GM19240 (cell line): ENCODE measurements around the gene UBXN10.

Experiments
- DNase-seq: peaks from one replicate; pipeline ENCODE4 v3.0.0; 2011; ENCODE audit warnings: low spot score; ENCODE audit not compliant: insufficient read length

The UBXN10 gene

DNA sequence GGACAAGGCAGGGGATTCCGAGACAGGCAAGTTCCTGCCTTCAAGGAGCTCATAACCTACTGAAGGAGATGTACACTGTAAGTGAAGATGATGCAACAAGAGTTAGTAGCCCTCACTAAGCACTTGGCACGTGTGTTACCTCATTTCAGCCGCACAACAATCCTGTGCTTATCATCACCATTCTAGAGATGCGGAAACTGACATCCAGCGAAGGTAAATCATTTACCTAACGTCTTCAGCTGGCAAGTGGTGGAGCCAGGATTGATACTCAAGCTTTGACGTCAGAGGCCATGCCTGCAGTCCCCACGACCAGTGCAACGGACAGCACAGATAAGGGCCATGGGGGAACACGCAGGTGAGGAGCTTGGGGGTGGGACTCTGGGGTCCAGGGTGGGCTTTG lies 2.9 kb upstream of the UBXN10 start:
- DNase-seq, result no peak

DNA sequence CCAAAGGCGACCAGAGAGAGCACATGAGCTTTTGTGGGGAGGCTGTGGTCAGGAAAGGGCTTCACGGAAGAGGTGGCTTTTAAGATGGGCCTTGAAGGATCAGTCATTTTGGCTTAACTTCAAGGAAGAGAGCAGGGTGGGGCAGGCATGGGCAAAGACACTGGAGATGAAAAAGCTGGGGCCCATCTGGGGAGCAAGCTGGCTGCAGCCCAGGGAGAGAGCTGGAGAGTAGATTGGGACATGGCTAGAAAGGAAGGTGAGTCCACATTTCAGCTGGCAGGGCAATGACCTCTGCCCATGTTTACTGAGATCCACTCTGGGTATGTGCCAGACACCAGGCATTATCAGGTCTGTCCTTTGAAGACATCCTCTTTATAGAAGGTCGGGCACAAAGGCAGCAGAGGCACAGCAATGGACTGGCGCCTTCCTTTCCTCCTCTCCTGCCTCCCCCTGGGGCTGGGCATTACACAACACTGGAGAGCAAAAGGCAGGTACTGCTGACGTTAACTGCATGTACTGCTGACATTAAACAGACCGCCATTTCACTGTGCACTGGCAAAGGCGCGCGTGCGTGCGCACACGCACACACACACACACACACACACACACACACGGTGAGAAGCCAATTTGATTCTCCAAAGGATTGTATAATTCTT lies 2.2 kb upstream of the UBXN10 start:
- no peak for DNase-seq

DNA sequence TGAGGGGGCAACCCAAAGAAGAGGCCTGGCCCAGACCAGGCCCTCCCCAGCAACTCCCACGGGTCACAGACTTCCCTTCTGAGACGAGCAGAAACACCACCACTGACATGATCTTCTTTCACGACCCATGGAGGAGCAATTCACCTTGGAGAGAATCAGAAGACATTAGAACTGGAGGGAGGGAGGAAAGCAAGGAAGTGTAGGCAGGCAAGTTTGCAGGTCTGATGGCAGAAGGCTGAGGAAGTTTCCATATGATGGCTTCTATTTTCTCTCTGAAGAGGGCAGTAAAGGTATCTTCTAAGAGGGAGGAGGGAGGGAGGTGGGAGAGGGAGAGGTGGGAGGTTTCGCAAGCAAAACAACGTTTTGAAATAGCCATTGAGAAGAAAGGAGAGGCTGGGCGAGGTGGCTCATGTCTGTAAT lies 1.4 kb upstream of the UBXN10 start:
- no peak for DNase-seq

DNA sequence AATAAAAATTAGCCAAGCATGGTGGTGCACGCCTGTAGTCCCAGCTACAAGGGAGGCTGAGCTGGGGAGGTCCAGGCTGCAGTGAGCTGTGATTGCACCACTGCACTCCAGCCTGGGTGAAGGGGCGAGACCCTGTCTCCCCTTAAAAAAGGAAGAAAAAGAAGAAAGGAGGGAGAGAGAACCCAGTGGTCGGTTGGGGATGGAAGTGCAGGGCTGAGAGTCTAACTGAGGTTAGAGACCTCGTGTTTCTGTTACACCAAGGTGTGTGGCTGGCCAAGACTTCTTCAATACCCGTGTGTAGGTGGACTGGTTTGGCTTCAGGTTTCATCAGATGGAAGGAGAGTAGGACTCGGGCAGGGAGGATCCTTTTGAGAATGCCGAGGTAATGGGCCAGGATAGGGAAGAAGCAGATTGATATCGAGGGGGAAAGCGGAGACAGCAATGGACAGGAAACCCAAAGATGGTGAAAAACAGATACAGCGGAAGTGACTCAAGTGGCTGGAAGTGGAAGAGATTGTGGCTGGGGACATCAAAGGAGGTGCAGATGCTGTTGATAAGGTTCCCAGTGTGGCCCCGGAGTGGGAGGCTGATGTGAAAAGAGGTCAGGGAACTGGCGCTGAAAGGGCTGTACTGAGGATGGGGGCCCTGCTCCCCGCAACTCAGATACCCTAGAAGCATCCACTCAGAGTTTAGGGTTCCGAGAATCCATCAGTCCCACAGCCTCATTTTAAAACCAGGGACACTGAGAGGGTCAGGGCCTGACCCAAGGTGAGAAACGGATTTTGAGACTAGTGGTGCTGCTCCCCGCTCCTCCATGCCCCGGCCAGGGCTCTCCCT lies 681 bp upstream of the UBXN10 start:
- DNase-seq, result no peak

DNA sequence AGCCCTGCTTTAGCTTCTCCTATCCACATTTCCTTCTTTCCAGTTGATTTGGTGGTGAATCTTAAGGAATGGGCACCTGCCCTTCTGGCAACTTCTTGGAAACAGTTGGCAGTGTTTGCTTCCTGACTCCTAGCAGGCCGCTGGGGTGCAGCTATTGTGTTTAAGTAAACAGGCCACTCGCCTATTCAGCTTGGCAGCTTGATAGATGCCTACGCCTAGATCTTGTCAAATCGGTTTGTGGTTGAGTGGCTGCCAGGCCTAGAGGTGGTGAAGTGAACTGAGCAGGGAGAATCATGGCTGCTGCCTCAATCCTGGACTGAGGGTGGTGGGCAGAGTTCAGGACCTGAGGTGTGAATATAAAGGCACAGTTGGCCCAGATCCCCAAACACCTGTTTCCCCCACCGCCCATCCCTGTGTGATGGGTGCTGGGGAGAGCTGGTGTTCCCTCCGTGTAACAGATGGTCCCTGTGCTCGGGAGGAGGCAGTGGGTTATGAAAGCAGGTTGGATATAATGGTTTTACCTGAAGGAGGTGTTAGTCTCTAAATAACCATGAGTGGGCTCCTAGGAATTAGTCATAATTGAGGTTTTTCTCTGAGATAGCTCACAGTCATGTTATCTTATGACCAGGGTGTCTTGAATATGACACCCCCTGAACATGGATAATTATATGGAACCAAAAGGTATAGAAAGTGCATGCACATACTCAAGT lies 1.4 kb downstream of the UBXN10 start:
- DNase-seq, result no peak

DNA sequence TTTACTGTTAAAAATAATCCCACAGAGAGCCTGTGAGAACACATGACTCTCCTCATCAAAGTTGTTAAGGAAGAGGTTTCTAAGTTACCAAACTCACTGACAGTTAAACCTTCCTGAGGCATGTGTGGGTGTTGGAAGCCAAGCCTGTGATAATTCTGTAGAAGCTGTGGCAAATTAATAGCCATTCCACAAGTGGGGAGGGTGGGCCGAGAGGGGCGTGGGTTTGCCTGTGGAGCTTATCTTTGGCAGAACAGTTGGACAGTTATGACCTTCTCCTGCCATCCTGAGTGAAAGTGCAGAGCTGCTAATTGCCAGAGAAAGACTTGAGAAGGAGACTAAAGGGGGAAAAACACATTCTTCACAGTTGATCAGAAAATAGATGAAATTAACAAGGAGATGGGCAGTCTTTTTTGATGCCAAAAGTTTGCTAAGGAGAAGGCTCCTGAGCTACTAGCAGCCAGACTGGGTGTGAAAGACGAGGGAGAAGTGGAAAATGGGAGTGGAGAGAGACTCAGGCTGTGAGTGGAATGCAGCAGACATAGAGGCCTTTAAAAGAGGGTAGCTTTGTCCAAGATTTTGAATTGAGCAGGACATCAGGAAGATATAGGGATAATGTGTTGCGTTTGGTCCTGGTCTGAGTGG lies 2.0 kb downstream of the UBXN10 start:
- no peak for DNase-seq

DNA sequence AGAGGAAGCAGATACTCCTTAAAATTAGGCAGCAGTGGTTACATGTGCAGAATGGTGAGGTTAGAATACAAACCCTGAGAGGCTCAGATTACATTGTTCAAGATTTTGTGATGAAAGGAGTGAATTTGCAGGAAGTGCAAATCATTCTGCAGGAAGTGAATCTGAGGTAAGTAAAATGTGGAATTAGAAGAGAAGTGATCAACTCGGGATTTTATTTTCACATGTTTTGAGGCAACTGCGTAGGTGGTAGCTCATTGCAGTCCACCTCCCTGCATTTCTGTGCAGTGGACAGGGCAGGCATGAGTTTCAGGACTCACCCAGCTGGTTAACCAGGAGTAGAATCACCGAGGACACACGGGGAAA lies 2.5 kb downstream of the UBXN10 start:
- no peak for DNase-seq

DNA sequence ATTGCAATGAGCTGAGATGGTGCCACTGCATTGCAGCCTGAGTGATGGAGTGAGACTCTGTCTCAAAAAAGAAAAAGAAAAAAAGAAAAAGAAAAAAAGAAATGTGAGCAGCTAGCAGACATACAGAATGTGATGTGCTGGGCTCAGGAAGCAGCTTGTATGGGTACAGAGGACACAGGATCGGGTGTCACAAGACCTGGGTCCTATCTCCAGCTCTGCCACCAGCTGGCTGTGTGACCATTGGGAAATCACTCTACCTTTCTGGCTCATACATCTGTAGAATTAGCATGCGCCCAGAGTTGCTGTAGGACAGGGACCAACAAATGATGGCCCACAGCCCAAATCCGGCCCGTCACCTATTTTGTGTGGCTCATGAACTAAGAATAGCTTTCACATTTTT lies 3.8 kb downstream of the UBXN10 start:
- DNase-seq, result no peak

DNA sequence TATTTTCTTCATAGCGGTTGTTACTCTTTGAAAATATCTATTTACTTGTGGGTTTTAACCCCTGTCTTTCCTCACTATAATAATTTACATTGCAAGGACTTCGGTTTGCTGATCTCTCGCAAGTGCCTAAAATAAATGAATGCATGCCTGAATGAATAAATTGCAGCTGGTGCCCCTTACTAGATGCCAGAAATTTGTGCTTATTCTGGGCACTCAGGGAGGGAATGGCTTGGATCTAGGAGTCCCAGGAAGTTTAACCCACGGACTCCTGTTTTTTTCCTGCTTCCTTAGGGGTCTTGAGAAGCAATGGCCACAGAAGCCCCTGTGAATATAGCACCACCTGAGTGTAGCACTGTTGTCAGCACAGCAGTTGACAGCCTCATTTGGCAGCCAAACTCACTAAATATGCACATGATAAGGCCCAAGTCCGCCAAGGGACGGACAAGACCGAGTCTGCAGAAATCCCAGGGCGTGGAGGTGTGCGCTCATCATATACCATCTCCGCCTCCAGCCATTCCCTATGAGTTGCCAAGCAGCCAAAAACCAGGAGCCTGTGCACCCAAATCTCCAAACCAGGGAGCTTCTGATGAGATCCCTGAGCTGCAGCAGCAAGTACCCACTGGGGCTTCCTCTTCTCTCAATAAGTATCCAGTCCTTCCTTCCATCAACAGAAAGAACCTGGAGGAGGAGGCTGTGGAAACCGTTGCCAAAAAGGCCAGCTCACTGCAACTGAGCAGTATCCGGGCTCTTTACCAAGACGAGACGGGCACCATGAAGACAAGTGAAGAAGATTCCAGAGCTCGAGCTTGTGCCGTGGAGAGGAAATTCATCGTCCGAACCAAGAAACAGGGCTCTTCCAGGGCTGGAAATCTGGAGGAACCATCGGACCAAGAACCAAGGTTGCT lies 4.6 kb downstream of the UBXN10 start:
- no peak for DNase-seq

DNA sequence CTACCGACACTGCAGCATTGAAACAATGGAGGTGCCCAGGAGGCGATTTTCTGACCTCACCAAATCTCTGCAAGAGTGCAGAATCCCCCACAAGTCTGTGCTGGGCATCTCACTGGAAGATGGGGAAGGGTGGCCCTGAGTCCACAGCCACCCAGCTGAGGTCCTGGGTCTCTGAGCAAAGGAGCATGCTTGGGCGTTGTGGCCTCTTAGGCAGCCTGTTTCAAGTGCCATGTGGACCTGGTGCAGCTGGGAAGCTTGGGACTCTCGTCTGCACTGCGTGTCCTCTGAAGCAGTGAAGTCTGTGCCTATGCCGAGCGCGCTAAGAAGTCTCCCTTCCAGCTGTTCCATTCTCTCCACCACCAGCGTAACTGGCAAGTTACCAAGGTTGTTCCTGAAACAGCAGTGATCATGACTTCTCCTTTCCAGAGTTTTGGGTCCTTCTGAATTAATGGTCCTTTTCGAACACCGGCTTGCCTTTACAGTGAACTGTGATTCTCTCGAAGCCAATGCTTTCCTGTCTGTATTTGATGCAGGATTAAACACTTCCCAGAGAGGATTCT lies 5.5 kb downstream of the UBXN10 start:
- DNase-seq, result no peak

DNA sequence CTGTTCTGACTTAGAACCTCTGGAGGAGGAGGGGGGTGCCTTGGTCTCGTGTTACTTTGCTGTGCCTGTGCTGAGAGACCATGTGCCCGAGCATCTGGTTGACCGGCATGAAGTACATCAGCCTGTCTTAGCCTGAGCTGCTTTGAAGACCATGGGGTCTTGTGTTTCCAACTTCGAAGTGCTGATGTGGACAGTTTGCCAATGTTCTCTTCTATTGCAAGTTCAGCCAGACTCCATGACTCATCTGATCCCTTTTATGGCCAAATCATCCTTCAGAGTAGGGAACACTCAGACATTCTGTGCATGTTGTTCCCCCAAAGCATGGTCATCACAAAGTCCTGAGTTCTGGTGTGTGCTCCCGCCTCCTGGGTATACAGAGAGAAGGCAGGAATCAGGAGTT lies 6.5 kb downstream of the UBXN10 start:
- DNase-seq, result no peak

DNA sequence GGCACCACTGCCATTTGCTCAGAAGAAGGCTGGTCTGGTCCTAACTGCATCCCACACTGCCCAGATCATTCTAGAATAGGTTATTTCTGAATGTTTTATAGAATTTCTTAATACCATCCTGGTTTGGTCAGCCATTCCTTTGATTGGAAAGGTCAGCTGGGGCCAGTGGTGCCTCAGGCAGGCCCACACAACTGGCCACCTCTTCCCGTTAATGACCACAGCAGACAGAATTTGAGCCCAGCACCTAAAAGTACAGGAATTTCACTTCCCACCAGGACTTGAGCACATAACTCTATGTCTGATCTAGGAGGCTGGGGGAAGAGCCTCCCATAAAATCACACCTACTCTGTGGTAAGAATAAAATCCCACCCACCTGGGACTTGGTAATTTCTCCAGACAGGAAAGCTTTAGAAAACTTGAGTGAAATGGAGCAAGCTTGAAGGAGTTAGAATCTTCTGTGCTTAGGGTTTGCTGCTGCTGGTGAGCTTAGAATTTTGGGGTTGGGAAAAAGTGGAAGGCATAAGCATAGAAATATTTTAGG lies 7.0 kb downstream of the UBXN10 start:
- DNase-seq, result no peak

DNA sequence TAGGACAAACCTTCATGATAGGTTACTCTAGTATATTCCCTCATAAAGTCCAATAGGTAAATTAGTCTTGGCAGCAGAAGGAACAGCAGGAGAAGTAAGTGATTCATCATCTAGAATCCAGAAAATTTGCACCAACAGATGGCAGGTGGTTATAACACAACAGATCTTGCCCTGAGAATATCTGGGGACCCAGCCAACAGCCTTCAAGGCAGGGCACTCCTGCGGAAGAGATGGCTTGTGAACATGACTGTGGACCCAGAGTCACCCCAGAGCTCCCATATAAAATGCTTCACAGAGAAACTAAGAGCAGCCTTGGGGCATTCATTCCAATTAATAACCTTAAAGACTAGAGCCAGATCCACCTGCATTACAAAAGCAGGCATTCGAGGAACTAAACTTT lies 8.3 kb downstream of the UBXN10 start:
- no peak for DNase-seq

DNA sequence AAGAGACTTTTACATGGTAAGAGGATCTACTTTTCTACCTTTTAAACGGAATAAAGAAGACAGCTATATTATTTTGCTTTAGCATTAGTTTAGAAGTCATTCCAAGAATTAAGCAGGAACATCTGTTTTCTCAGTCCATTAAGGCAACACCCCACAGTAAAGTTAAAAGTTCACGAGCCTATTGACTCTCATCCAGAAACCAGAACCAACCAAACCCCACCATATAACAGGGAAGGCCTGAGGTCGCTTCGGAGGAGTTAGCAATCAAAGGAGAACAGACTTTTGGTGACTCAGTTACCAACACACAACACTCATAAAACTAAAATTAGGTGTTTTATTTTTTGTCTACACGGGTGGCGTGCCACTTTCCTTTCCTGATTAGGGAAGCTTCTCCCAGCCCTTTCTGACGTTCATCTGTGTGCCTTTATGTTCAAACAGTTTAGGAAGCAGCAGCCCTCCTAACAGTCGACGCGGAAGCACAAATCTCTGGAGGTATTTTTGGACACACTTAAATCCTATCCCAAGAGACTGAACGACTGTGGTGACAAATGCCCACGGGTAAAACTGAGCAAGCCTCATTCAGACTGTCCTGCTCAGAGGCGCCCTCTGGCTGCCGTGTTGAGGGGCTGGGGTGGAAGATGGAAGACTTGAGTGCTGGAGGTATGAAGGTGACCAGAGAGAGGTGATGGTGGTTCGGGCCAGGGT lies 9.0 kb downstream of the UBXN10 start:
- DNase-seq, result peak; percentile 57

DNA sequence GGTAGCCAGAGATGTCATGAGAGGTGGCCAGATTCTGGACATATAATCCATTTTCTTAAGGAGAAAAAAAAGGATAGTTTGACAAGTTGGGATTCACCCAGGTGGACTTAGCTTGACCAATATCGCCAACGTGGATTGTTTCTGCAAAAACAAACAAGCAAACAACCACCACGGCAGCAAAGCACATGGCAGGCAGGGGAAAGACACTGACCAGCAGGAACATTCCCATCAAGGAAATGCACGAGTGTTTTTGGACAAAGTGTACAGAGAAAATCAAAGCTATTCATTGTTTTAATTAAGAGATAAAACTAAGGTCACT lies 9.5 kb downstream of the UBXN10 start:
- DNase-seq, result no peak

DNA sequence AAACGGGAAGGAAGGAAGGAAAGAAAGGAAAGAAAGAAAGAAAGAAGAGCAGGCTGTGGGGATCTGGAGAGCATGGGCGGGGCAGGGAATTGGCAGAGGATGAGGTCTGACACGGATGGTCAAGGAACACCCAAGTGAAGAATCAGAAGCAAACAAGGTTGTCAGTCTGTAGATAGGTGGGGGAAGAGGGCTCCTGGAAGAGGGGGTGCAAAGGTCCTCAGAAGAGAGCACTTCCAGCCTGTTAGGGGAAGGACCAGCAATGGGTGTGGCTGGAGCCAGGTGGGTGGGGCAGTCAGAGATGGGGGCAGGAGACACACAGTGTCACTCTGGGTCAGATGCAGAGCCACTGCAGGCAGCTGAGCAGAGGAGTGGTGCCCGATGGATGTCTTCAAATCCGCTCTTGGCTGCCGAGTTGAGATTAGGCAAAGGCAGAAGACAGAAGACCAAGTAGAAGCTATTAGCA lies 11.5 kb downstream of the UBXN10 start:
- no peak for DNase-seq

DNA sequence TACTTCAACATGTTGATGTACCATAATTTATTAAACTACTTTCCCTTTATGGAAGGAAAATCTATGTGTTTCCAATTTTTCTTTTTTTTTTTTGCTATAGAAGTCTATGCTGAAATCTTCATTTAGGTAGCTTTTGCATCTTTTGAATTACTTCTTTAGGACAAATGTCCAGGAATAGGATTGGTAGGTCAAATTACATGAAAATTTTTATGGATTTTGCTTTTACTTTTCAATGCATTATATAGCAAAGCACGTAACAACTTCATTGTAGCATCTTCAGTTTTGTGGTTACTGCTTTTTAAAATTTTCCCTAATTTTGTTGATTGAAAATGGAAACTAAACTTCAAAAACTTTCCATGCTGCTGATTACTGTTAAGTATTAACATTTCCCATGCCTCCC lies 12.4 kb downstream of the UBXN10 start:
- DNase-seq, result no peak

DNA sequence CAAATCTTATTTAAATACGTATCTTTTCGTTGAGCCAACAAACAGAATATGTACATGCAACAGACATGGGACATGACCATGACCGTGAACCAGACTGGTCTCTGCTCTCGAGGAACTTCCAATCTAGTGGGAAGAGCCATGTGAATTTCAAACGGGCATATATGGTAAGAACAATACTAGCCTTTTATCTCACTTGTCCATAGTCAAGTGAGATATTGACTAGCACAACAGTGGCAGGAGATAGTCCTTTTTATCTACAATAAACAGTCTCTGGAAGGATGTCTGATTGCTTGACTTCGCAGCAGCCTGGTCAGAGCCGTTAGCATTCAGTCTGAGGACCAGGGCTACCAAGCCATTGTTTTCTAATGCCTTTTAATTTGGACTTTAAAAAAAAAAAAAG lies 13.0 kb downstream of the UBXN10 start:
- no peak for DNase-seq

DNA sequence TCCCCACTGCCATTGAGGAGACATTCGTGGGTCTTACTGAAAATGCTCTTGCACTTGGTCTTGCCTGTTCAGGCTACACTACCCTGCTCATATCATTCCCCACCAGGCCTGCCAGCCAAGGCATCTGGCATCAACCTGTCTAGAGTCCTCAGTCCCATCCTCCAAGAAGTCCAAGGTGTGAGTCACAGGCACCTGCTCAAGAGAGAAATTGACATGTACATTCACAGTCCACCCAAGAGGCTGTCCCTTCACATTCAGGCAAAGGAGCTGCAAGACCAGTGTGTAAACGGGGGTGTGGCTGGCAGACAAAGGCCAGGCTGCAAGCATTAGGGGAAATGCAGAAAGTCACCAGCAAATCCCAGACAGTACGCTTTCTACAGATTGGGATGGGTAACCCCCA lies 13.5 kb downstream of the UBXN10 start:
- DNase-seq, result no peak

DNA sequence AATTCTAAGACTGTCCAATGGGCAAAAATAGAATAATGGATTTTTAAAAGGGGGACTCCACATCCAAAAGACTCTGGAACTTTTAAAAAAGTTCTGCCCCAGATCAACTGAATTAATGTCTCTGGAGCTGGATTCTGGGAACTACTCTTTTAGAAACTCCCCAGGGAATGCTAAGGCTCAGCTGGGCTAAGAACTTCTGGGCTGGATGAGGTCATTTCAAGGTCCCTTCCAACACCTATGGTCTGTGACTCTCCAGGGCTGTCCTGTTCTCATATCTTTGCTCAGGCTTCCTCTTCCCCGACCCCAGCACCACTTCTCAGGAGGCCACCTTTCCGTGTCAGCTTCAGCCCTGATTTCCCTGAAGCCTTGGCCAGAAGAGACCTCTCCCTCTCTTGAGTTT lies 13.9 kb downstream of the UBXN10 start:
- DNase-seq, result no peak
